HG02763 (cell line): ENCODE results near the gene IQSEC3.
"Not testable (repeated sequence)": the region's sequence is repeated elsewhere in the genome, so short reads cannot be mapped to it uniquely, and the experiment has no call there.

Source experiments
- ATAC-seq: cut with Tn5 transposase; IDR thresholded peaks from one replicate; pipeline ENCODE4 v1.9.1; 2021; ENCODE audit warnings: mild to moderate bottlenecking, moderate library complexity; ENCODE audit not compliant: unreplicated experiment

The IQSEC3 gene

DNA sequence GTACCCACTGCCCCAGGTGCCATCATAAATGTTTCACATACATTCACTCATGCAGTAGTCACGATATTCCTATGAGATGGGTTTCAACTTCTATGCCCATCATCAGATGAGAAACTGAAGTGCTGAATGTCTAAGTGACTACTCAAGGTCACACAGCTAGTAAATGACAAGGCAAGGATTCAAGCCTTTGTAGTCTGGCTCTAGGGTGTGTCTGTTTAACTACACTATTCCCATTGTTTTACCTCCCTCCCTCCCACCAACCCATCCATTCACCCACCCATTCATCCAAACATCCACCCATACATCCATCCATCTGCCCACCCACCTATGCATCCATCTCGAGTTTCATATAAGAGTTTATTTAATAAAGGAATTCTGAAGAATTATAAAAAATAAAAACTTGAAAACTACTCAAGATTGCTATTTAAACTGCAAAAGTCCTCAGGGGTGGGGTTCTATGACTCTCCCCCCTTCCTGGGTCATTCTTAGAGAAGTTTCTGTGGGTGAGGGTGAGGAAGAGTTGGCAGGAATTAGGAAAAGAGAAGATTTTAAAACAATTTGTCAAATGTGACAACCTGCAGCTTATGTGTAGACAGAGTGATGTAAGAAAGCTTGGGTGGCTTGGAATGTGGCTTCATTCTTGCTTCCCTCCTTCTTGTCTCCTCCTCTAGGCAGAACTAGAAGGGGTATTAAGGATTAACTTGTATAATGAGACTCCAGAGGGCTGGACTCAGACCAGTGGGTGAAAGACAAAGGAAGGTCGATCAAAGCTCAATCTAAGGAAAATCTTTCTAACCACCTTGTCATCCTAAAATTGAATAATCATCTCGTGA, 13.4 kb upstream of the IQSEC3 start:
- ATAC-seq = not testable (repeated sequence)

DNA sequence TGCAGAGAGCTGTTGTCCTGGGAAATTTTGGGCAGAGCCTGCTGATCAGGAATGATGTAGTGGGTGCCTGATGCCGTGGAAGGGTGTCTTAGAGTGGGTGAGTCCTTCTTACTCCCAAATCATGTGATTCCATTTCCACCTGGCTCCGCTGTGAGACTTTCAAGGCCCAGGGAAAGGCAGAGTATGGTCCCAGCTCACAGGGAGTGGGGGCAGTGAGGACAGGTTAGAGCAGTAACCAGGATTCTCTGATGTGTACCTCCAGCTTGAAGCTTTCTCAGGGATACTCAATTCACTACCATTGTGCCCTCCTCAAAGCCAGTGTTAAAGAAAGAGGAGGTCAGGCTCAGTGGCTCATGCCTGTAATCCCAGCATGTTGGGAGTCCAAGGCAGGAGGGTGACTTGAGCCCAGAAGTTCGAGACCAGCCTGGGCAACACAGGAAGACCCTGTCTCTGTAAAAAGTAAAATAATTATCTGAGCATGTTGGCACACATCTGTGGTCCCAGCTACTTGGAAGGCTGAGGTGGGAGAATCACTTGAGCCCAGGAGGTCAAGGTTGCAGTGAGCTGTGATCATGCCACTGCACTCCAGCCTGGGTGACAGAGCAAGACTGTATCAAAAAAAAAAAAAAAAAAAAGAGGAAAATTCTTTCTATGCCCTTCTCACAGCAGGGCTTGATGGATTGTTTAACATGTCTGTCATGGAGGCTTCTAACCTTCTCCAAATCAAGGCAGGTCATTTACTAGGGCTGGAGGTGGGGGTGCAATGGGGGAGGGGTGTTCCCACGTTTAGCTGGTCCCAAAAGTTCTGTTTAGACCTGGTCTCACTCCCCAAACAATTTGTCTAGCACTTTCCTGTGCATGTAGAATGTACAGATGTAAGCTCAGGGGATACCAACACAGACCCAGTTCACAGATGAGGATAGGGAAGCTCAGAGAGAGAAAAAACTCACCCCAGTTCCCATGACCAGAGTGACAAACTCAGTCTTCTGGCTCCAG, 12.5 kb upstream of the IQSEC3 start:
- no peak for ATAC-seq

DNA sequence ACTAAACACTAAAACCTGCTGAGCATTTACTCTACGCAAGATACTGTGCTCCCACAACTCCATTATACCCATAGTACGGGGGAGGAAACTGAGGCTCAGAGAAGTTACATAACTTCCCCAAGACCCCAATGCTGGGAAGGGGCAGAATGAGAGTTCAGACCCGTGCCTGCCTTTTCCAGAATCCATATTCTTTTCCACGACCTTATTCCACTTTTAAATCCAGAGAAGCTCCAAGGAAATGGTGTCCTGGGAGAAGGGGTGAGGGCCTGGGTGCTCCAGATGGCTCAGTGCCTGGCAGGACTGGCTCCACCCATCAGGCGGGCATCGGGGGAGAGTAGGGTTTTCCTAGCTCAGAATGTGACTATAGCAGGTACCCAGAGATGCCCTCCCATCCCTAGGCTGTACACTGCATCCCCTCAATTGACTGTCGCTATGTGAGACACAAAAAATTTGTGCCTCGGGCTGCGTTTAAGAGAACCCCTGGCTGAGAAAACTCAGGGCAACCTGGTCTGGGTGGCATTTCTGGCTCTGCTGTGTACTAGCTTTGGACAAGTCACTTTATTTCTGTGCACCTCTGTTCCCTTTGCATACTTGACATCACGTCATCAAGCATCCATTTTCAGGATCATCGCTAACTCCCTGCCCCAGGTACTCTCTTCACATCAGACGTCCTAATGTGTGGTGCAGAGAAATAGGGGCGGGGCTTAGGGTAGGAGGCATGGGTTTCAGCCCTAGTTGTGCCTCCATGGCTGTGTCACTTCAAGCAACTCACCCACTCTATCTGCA, 11.6 kb upstream of the IQSEC3 start:
- ATAC-seq = no peak

DNA sequence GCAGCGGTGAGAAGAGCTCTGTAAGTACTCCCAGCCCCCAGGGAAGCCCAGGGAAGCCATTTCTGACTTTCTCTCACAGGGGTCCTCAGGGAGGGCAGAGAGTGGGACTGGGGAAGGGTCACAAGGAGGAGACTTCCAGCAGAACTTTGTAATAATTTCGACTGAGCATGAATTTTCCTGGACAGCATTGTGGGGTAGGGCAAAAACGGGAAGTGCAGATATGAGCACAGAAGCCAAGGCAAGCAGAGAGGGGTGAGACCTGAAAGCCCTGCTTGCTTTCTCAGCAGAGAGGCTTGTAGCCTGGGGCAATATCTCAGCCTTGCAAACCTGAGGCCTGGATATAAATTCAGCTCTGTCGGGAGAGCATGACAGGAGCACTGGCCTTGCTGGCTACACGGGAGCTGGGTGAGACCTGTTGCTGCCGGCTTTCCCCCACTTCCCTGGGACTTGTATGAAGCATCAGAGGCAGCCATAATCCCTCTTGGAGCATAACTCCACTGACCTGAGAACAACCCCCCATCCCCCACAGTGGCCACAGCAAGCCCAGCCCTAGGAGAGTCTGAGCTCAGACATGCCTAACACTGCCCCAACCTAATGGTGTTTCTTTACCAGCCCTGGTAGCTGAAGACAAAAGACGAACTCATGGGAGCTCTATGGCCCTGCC, 9.8 kb upstream of the IQSEC3 start:
- no peak for ATAC-seq

DNA sequence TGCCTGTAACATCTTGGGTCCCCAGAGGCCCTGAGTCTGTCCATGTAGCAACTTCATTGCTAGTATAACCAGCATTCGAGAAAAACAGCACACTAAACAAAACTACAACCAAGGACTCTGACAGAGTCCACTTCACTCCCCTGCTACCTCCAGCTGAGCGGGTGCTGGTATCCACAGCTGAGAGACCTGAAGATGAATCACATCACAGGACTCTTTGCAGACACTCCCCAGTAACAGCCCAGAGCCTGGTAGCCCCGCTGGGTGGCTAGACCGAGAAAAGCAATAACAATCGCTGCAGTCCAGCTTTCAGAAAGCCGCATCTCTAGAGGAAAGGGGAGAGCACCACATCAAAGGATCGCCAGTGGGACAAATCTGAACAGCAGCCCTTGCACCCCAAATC, 9.0 kb upstream of the IQSEC3 start:
- no peak for ATAC-seq

DNA sequence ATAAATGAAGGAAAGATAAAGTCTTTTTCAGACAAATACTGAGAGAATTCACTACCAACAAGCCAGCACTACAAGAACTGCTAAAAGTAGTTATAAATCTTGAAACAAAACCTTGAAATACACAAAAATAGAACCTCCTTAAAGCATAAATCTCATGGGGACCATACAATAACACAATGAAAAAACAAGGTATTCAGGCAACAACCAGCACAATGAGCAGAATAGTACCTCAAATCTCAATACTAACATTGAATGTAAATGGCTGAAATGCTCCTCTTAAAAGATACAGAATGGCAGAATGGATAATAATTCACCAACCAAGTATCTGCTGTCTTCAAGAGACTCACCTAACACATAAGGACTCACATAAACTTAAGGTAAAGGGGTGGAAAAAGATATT, 7.7 kb upstream of the IQSEC3 start:
- ATAC-seq = no peak

DNA sequence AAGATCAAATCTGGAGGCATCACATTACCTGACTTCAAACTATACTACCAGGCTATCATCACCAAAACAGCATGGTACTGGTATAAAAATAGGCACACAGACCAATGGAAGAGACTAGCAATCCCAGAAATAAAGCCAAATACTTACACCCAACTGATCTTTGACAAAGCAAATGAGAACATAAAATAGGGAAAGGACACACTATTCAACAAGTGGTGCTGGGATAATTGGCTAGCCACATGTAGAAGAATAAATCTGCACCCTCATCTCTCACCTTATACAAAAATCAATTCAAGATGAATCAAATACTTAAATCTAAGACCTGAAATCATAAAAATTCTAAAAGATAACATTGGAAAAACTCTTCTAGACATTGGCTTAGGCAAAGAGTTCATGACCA, 4.7 kb upstream of the IQSEC3 start:
- not testable (repeated sequence) for ATAC-seq

DNA sequence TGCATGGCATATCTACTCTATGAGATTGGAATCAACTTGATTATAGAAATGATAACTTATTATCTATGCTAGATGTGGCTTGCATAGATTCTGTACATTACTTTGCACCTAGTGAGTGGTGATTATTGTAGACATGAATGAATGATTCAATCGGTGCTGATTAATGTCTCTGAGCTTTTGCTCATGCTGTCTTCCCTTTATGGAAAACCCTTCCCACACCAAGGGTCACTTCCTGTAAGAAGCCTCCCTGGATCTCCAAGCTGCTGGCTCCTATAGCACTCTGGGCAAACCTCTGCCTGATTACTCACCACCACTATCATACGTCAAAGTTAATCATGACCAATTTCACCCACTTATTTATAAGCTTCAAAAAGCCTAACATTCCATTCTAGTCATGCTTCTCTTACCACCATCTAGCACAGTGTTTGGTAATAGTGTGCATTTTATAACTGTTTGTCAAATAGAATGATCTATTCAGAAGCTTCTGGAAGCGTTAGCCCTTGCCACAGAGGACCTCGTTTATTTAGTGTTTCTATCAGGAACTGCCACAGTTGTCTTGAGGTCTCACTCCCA, 990 bp upstream of the IQSEC3 start:
- ATAC-seq = not testable (repeated sequence)

DNA sequence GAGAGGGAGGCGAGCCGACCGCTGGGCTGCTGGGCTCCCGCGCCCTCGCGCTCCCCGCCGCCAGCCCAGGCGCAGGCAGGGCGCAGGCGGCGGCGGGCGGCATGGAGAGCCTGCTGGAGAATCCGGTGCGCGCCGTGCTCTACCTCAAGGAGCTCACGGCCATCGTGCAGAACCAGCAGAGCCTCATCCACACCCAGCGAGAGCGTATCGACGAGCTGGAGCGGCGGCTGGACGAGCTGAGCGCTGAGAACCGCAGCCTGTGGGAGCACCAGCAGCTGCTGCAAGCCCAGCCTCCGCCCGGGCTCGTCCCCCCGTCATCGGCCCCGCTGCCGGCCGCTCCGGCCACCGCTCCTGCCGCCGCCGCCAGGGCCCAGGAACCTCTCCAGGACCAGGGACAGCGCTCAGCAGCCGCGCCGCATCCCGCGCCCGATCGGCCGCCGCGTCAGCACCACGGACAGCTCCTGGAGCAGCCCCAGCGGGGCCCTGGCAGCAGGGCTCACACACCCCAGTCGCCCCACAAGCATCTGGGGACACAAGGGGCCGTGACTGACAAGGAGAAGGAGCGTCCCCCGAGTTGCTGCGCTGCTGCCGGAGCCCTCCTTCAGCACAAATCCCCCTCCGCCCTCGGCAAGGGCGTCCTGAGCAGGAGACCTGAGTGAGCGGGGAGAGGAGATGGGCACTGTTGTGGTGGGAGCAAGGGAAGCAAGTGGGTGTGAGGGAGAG, 376 bp downstream of the IQSEC3 start:
- not testable (repeated sequence) for ATAC-seq

DNA sequence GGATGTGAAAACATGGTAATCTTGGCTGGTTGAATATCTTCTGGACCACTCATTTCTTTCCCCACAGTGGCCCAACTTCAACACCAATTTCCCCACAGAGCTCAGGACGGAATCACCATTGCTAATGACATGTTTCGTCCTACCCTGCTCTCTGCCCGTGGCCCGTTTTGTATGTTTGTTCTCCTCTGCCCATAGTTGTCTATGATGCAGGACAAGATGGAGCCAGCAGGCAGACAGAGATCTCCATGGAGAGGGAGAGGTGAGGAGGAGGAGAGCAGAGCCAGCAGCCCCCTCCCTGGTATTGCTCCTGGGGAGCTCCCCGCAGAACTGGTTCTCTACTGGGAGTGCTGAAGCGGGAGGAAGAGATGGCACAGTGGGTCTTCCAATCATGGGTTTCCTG, 3.1 kb downstream of the IQSEC3 start:
- ATAC-seq = not testable (repeated sequence)

DNA sequence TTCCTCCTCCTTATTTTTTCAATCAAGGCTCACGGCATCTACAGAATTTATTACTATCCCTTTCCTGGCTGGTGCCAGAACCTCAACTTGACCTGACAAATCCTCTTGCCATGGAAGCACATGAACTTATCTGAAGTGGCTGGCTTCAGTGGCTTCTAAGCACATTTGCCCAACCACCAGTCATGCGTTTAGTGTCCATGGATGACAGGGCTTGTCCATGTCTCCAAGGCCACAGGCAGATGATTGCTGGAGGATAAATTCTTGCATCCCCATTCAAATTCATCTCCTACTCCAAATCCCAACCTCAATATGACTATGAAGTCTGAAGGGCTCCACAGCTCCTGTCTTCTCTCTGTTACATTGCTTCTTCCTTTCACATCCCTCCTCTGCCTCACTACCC, 4.0 kb downstream of the IQSEC3 start:
- ATAC-seq = not testable (repeated sequence)

DNA sequence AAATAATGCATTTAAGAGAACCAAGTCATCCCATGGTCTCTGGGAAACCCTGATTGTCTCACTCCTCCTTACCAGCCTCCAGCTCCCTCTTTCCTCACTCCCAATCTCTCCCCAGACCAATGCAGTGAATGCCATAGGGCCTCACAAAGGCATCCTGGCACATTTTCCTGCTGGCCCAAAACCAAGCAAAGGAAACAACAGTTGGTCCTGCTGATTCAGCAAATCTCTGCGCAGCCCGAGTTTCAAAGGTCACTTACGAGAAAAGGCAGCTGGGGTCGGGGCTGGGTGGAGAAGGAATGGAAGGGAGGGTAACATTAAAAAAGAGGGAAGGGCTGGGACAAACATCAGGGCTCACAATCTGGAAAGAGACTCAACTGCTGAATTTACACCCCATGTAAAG, 5.5 kb downstream of the IQSEC3 start:
- not testable (repeated sequence) for ATAC-seq

DNA sequence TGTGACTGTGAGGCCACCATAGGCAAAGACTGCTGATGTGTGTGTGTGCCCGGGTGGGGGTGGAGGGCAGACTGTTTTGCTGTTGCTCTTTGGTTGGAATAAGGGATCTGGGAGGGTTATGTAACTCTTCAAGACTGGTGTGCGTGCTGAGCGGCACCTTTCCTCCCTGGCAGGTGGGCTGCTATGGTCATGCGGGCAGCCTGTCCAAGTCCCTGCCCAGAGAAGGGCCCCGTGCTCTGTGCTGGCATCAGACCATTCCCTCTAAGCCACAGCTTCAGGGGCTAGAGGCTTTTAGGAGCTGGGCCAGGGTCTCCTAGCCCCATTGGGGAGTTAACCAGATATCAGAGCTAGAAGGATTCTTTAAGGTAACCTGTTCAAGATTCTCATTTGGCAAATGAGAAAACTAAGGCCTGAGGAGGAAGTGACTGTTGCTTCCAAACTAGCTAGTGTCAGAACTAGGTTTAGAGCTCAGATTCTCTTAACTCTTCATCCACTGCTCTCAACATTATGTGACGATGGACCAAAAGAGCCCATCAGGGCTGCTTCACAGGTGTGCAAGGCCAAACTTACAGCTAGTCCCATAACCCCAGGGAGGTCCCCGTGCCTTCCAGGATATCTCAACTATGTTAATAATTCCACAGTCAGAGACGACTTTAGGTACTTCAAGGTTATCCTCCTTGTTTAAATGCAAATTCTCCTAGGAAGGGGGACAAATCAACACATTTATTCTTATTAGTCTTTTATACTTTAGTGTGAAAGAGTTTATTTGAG, 8.0 kb downstream of the IQSEC3 start:
- not testable (repeated sequence) for ATAC-seq

DNA sequence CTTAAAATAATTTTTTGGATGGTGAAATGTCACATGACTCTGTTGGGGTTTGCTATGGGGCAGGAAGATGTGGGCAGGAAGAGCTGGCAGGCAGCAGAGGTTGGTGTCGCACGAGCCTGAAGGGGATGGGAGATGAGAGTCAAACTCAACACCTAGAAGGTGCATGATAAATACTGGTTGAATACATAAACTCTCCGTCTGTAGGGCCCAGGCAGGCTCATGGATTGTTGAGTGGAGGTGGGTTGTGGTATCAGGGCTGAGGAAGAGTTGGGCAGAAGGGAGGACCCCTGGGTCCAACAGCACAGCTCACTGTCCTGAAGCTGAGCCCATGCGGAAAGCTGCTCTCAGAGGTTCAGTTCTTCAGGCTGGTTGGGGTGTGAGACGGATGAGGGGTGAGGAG, 9.0 kb downstream of the IQSEC3 start:
- ATAC-seq = not testable (repeated sequence)

DNA sequence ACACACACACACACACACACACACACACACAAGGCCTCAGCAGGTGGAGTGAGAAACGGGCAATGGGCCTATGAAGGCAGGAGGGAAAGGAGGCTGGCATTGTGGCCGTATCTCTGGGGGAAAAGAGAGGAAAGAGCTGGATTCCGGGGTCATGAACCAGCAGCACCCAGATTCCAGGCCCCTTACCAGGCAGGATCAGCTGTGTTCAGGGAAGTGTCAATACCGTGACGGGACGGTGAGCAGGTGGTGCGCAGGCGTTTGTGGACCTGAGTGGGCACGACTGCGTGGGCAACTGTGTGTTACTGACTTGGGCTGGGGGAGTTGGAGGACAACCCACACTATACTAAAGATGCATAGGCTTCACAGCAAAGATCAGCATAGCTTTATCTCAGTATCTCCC, 9.5 kb downstream of the IQSEC3 start:
- ATAC-seq = not testable (repeated sequence)

DNA sequence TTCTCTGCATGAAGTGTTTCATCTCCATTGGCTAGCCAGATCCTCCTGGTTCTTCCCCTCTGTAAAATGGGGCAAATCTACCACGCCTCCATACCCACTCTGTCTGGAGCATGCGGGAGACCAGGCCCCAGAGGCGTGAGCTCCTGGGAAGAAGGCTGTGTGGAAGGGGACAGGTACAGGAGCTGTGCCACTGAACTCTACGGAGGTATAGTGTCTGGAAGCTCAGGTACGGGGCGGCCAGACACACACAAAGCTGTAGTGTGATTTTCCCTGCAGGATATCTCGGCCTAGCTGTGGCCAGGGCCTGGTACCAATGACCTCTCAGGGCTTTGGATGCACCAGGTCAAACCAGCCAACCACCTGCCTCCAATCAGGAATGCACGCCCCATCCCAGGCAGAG, 10.0 kb downstream of the IQSEC3 start:
- not testable (repeated sequence) for ATAC-seq

DNA sequence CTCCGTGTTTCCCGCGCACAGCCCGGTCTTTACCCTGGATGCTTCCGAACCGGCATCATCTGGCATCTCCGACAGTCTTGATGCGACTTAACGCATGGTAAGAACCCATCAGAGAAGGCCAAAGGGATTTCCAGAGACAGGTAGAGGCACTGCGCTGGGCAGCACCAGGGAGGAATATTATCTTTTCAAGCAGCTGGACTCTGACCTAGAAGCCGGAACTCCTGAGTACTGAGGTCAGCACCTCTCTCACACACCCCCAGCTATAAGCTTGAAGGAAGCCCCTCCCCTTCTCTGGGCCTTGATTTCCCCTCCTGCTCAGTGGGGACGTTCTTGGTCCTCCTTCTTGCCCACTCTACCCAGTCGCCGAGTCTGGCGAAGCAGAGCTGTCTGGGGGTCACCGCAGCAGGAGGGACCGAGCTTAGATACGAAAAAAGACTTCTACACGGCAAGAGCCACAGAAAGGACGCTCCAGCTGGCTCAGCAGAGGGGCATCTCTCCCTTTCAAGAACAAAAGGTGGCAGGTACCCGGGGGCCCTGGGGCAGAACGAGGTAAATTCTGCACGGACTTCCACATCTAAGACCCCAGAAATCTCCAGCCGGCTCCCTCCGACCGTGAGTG, 10.6 kb downstream of the IQSEC3 start:
- ATAC-seq = not testable (repeated sequence)

DNA sequence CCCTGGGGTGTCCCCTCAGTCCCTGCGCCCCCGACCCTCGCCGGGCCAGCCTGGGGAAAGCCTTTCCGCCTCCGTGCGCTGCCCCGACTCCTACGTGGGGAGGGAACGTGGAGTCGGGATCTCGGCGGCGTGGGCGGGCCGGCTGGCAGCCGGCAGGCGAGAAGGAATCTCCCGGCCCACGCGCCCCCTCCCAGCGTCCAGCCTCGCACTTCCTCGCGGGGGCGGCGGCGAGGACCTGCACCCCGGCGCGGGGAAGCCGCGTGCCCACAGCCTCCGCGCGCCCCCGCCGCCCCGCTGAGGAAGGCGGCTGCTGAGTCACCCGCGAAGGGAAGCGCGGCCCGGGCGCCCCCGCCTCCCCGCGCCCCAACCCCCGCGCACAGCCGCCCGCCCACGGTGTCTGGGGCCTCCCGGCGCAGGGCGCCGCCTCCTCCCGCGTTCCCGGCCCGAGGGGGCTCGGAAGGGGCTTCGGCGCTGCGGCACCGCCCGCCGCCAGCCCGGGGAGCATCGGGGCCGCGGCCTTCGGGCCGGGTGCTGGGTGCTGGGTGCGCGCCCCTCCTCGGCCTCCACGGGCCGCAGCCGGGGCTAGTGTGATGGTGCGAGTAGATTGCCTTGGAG, 11.3 kb downstream of the IQSEC3 start:
- ATAC-seq = not testable (repeated sequence)
